Left ventricle myocardium inferior (tissue), 1 donor: Measurements from ENCODE around the gene MS4A15. TPM values are rescaled to one million over a fixed set of nuclear protein-coding genes. Genes with fewer than 3 reads are reported as not detected.

Source experiments
- DNase-seq: peaks from one replicate; pipeline ENCODE4 v3.0.0-alpha.2; 2020
- H3K27ac ChIP-seq: fragments of 200-600 bp; replicated peaks from 2 replicates; pipeline ENCODE4 v1.8.0; 2021
- H3K27me3 ChIP-seq: fragments of 200-600 bp; 2 replicates; pipeline ENCODE4 v1.8.0; 2021; ENCODE audit warnings: low read depth
- H3K36me3 ChIP-seq: fragments of 200-600 bp; 2 replicates; pipeline ENCODE4 v1.8.0; 2021
- H3K4me1 ChIP-seq: fragments of 200-600 bp; 2 replicates; pipeline ENCODE4 v1.8.0; 2021
- H3K4me3 ChIP-seq: fragments of 200-600 bp; 2 replicates; pipeline ENCODE4 v1.8.0; 2021; ENCODE audit warnings: mild to moderate bottlenecking, moderate library complexity
- H3K9me3 ChIP-seq: fragments of 200-600 bp; replicated peaks from 2 replicates; pipeline ENCODE4 v1.8.0; 2021
- intact Hi-C: fragments of 100-400 bp; cut with micrococcal nuclease; formaldehyde crosslinking; loops from one replicate; pipeline ENCODE4 v1.11.0; 2022
- total RNA-seq: library from RNA; stranded (reverse); fragmentation: NEBNext Ultra II Directional; extraction: Animal tissue kit (Norgen Biotek cat#: 25700); gene quantifications from one replicate; pipeline ENCODE4 v1.2.1, GENCODE V29; 2021
- TF ChIP-seq, protein P1 (sequence below): fragments of 200-600 bp; IDR thresholded peaks from 2 replicates; pipeline ENCODE4 v1.8.0; 2021; ENCODE audit warnings: antibody characterized with exemption, mild to moderate bottlenecking, borderline replicate concordance
- donor health status: DM: no; HTN: yes; CAD: no; lungs with severe emphysema.

MS4A15 gene
- total RNA-seq, 1 donor from 2014 or later = not detected

GRCh38 chr11:60781981-60782316, 25.3 kb downstream of the MS4A15 start:
- TF ChIP-seq, protein P1, sequence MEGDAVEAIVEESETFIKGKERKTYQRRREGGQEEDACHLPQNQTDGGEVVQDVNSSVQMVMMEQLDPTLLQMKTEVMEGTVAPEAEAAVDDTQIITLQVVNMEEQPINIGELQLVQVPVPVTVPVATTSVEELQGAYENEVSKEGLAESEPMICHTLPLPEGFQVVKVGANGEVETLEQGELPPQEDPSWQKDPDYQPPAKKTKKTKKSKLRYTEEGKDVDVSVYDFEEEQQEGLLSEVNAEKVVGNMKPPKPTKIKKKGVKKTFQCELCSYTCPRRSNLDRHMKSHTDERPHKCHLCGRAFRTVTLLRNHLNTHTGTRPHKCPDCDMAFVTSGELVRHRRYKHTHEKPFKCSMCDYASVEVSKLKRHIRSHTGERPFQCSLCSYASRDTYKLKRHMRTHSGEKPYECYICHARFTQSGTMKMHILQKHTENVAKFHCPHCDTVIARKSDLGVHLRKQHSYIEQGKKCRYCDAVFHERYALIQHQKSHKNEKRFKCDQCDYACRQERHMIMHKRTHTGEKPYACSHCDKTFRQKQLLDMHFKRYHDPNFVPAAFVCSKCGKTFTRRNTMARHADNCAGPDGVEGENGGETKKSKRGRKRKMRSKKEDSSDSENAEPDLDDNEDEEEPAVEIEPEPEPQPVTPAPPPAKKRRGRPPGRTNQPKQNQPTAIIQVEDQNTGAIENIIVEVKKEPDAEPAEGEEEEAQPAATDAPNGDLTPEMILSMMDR = no peak
- H3K36me3 ChIP-seq = no peaks in the 10 kb centered on the region
- no peak overlapping the region for H3K4me3 ChIP-seq
- H3K4me1 ChIP-seq = peaks cover 30% of the 10 kb centered on the region
- DNase-seq = no peak
- intact Hi-C loops = no loop called here
- H3K9me3 ChIP-seq = peaks cover 4% of the 10 kb centered on the region
- no peaks in the 10 kb centered on the region for H3K27me3 ChIP-seq
- no peak overlapping the region for H3K27ac ChIP-seq

DNA sequence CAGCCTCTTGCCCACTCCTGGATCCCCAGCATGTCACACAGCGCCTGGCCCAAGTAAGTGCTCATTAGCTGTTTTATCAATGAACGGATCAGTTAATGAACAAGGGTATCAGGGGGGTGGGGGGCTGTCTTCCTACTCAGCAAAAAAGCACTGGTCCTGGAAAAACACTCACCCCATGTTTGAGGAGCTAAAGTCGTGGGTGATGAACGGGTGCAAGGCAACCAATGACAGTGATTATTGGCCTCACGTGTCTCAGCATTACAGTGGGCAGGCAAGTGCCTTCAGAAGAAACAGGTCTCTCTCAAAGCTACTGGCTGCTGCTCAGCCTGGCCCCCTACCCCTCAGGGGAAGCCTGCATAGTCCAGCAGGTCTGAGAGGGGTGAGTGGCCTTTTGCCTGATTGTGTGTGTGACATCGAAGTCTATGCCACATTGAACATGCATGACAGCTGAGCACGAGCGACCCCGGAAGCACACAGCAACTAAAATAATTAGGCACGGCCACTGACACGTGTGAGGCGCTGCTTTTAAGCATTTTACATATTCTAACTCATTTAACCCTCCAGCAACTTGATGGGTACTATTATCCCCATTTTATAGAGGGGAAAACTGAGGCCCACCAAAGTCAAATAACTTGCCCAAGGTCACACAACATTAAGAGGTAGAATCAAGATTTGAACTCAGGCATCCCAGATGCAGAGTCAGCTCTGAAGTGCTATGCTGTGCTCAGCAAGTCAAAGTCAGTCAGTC, 25.9 kb downstream of the MS4A15 start:
- intact Hi-C loops = no loop called here
- H3K36me3 ChIP-seq = no peaks in the 10 kb centered on the region
- H3K27ac ChIP-seq = no peak overlapping the region
- peaks cover 4% of the 10 kb centered on the region for H3K9me3 ChIP-seq
- H3K4me3 ChIP-seq = no peak overlapping the region
- no peaks in the 10 kb centered on the region for H3K27me3 ChIP-seq
- TF ChIP-seq, protein P1 = no peak
- DNase-seq = no peak
- H3K4me1 ChIP-seq = peaks cover 30% of the 10 kb centered on the region

- H3K27me3 ChIP-seq = no peaks in the 10 kb centered on the region
- peaks cover 4% of the 10 kb centered on the region for H3K9me3 ChIP-seq
- intact Hi-C loops = no loop called here
- TF ChIP-seq, protein P1 = no peak
- H3K27ac ChIP-seq = no peak overlapping the region
- H3K4me3 ChIP-seq = no peak overlapping the region
- H3K4me1 ChIP-seq = peaks cover 31% of the 10 kb centered on the region
- no peaks in the 10 kb centered on the region for H3K36me3 ChIP-seq
- DNase-seq = no peak
These were observed 26.4 kb downstream of the MS4A15 start for GRCh38 chr11:60783141-60783484.

DNA sequence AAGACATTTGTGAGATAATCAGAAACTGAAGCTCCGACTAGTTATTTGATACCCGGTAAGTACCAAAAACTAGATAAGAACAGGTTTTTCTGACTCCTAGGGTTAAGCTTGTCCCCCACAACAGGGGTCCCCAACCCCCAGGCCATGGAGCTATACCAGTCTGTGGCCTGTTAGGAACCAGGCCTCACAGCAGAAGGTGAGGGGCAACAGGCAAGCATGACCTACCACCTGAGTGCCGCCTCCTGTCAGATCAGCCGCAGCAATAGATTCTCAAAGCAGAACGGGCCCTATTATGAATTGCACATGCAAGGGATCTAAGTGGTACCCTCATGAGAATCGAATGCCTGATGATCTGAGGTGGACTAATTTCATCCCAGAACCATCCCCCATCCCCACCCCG, 27.2 kb downstream of the MS4A15 start:
- H3K4me3 ChIP-seq = no peak overlapping the region
- peaks cover 4% of the 10 kb centered on the region for H3K9me3 ChIP-seq
- peaks cover 35% of the 10 kb centered on the region for H3K4me1 ChIP-seq
- intact Hi-C loops = no loop called here
- H3K27ac ChIP-seq = no peak overlapping the region
- no peaks in the 10 kb centered on the region for H3K27me3 ChIP-seq
- TF ChIP-seq, protein P1 = no peak
- H3K36me3 ChIP-seq = no peaks in the 10 kb centered on the region
- no peak for DNase-seq

GRCh38 chr11:60785136-60785535, 28.5 kb downstream of the MS4A15 start, which contains the start of gene MS4A10:
MS4A10 (plus strand) TSS chr11:60785333; CDS start chr11:60790336, 5,003 bp downstream.
- TF ChIP-seq, protein P1 = no peak
- no peak for DNase-seq
- Histone ChIP-seq H3K4me1 (peaks cover 35% of the 10 kb centered on the region), H3K27me3 (no peaks in the 10 kb centered on the region), H3K36me3 (no peaks in the 10 kb centered on the region), H3K9me3 (peaks cover 1% of the 10 kb centered on the region), H3K27ac (no peak within 1 kb of the TSS), H3K4me3 (no peak within 1 kb of the TSS)
- intact Hi-C loops = no loop called here
